Uterus (tissue), 2 donors: ENCODE results near the gene PDE4B.

Experiments used
- CTCF ChIP-seq, 4 experiments: fragments of 200-600 bp in 2 of 4; fragments of 450-650 bp in 2 of 4; sonication (generic) in 2 of 4; IDR thresholded peaks; one replicate each; pipeline ENCODE4 v1.5.1; 2016 to 2019; ENCODE audit warnings: antibody characterized with exemption in 4 of 4, mild to moderate bottlenecking in 2 of 4, moderate library complexity in 1 of 4
- POLR2A ChIP-seq, 2 donors: fragments of 450-650 bp; IDR thresholded peaks; one replicate each; pipeline ENCODE4 v1.6.1; 2016; ENCODE audit warnings: antibody characterized with exemption in 2 of 2, mild to moderate bottlenecking in 1 of 2, moderate library complexity in 1 of 2

GRCh38 chr1:66326867-66327266 lies 534.2 kb downstream of the PDE4B start:
- TF ChIP-seq POLR2A (IDR thresholded peaks at IDR 0.05) (no peak), CTCF (IDR thresholded peaks at IDR 0.05) (no peak)
